MV-4-11 (cell line): ENCODE results near the gene TGFB1I1.
A peak's percentile ranks its signal among the peaks of the same experiment; 100 is the strongest.
"Not testable (repeated sequence)": the region's sequence is repeated elsewhere in the genome, so short reads cannot be mapped to it uniquely, and the experiment has no call there.

Experiments
- DNase-seq: peaks from one replicate; lab custom pipeline; 2025; lab: John Stamatoyannopoulos, UW

TGFB1I1 gene

DNA sequence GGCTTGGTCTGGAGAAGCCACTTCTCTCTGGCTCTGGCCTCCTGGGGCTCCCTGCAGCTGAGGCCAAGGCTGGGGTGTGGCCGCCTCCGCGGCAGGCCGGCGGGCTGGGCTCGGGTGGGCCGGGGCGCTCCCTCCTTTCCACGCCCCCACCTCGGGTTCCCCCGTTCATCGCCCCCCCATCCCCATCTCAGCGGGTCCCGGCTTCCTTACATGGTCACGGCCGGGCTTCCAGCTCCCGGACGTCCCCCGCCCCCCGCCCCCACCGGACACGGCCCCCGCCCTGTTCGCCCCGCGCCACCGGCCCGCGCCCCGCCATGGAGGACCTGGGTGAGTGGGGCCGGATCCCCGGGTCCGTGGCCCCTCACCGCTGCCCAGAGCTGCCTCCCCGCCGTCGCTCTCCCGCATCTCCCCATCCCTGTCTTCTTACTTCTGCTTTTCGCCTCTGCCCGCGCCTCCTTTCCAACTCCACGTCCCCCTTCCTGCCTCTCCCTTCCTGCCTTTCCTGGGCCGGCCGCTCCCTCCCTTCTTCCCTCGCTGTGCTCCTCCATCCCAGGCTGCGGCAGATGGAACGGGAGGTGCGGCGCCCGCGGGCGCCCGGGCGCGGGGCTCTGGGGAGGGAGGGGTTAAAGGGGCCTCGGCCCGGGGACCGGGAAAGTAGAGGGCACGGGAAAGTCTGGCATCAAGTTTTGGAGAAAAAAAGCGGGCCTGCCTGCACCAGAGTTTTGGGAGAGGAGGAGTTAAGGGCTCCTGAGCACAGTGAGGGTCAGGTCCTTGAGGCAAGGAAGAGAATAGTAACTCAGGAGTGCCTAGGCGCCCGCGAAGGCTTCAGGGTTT, at the start of gene TGFB1I1:
TGFB1I1 (plus strand) TSS at position 278 of the 834 bp plus-strand sequence; CDS start at position 315, 37 bp downstream.
- no peak for DNase-seq

DNA sequence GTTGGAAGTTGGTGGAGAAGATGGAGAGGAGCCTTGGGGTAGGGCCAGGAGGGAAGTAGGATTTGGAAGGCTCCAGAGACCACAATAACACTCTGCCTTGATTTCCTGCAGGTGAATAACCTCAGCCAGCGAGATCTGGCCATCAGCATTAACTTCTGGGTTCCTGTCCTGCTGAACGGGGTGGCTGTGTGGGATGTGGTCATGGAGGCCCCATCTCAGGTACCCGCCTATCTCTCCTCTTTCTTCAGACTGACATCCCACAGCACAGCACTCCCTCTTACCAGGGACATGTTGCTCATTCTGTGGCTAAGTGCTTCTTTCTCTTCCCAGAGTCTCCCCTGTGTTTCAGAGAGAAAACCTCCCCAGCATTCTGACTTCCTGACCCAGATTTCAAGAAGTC, 48.7 kb upstream of the TGFB1I1 start:
- no peak for DNase-seq

DNA sequence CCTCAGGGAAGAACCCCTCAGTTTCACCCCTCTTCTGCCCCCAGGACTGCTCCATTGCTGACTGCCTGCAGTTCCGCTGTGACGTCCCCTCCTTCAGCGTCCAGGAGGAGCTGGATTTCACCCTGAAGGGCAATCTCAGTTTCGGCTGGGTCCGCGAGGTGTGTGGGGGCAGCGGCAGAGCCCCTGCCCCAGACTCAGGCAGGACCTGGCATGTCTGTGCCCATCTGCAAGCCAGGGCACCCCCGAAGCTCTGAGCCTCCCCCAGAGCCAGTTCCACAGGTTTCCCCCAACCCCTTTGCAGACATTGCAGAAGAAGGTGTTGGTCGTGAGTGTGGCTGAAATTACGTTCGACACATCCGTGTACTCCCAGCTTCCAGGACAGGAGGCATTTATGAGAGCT, 48.2 kb upstream of the TGFB1I1 start:
- no peak for DNase-seq

DNA sequence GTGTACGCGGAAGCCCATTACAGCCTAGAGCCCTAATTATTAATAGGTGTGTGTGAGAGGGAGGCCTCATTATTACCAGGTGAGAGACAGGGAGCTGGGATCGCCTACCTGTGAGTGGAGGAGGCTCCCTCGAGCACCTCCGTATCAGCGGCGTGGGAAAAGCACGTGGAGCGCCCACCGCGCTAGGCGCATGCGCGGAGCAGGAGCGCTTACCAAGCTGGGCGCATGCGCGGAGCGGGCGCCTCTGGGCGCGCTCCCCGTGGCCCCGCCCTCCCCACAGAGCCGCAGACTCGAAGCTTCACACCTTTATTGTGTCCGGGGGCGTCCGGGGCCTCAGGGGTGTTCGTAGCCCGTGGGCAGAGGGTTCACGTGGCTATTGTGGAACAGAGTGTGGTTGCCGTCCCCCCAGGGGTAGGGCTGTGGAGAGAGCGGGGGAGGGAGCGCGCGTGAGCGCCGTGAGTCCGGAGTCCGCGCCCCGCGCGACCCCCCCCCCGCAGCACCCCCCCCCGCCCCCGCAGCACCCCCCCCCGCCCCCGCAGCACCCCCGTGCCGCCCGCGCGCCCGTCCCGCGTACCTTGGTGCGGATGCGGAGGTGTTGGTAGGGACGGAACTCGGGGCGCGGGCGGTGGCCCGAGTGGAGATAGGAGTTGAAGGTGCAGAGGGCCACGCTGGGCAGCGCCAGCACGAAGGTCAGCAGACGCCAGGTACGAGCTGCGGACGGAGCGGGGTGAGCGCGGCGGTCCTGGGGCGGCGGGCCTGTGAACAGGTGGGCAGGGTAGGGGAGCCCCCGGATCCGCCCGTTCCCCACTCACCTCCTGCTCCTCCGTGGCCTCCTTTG, 44.3 kb upstream of the TGFB1I1 start:
- DNase-seq = no peak

DNA sequence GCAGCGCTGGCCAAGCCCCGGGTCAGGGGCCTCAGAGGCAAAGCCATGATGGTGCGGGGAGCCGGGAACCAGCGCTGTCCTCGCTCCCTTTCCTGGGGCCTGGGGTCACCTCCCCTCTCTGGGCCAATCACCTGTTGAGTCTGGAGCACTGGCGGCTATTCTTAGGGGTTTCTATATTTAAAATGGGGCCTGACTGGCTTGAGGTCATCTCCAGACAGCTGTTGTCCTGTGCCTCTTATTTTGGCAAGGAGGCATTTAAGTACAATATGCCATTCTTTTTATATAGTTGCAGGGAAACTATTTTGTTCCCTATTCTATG, 43.7 kb upstream of the TGFB1I1 start, which contains the start of gene COX6A2:
COX6A2 (minus strand) TSS at position 82 of the 319 bp plus-strand sequence; CDS start at position 47, 35 bp downstream.
- DNase-seq = no peak

DNA sequence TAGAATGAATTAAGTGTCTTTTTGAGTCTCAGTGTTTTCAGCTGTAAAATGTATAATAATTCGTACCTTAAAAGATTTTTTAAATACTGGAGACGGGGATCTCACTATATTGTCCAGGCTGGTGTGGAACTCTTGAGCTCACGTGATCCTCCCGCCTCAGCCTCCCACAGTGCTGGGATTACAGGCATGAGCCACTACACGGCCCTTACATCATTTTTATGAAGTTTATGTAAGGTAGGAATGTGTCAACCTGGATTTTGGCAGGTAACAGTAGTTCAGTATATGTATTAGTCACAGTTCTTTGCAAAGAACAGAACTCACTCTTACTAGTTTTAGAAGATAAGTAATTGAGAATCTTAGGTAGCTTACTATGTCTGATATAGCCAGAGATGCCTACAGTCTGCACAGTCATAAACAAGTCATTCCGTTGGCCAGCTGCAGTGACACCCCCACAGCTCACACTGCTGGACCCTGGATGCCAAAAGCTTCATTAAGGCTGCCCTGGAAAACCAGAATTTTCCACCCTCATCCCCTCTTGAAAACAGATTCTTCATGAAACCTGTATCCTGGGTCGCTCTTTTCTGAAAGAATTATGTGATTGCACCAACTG, 43.2 kb upstream of the TGFB1I1 start:
- no peak for DNase-seq

DNA sequence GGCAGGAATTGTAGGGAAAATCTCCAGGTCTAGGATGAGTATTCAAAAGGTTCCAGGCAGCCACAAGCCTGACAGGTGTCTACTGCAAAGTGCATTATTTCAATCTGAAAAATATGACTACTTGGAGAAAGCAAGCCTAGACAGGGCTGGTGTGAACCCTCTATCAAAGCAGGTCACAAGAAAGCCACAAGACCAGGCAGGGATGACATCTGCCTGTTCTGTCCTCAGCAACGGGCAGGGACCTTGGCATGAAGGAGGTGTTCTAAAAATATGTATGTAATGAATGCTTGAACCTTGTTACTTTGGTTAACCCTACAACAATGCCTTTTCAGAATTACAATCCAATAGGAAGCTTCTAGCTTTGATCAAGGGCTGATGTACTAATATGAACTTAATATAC, 42.6 kb upstream of the TGFB1I1 start:
- DNase-seq = no peak

DNA sequence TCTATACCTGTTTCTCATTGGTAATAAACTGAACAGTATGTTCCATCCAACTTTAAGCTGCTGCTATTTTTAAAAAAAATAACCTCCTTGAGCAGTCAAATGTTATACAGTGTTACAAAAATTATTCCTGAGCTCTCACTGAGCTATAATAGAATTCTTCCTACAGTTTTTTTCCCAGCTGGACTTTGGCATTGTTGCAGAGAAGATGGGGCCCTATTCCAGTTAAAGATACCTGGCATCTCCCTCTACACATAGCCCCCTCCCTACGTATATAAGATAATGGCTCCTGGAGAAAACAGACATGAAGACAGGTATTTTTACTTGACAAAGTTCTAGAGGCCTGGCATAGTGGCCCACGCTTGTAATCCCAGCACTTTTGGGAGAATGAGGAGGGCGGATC, 42.2 kb upstream of the TGFB1I1 start:
- no peak for DNase-seq

DNA sequence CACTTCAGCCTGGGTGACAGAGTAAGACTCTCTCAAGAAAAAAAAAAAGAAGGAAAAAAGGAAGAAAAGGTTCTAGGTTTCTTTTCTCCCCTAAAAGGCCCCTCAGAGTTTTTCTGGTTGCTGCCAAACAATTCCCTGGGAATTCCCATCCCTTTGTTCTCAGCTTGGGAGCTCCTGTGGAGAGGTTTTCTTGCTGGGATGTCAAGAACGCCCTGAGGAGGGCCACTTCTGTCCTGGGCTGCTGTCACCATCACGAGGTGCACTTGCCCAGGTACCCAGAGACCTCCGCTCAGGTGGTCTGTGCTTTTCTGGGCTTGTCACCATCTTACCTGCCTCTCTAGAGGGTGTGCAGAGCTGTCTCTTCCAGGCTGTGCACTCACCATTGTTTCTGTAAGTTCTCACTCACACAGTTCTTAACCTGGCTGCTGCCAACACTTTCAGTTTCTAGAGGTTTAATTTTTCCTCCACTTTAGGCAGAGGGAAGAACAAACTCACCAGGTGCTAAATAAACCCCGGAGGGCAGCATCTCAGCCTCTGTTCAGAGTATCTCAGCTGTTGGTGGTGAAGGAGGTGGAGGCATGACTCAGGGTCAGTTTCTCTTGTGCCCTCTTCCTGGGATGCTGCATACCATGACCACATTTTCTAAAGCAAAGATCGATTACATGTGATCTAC, 41.4 kb upstream of the TGFB1I1 start:
- no peak for DNase-seq

DNA sequence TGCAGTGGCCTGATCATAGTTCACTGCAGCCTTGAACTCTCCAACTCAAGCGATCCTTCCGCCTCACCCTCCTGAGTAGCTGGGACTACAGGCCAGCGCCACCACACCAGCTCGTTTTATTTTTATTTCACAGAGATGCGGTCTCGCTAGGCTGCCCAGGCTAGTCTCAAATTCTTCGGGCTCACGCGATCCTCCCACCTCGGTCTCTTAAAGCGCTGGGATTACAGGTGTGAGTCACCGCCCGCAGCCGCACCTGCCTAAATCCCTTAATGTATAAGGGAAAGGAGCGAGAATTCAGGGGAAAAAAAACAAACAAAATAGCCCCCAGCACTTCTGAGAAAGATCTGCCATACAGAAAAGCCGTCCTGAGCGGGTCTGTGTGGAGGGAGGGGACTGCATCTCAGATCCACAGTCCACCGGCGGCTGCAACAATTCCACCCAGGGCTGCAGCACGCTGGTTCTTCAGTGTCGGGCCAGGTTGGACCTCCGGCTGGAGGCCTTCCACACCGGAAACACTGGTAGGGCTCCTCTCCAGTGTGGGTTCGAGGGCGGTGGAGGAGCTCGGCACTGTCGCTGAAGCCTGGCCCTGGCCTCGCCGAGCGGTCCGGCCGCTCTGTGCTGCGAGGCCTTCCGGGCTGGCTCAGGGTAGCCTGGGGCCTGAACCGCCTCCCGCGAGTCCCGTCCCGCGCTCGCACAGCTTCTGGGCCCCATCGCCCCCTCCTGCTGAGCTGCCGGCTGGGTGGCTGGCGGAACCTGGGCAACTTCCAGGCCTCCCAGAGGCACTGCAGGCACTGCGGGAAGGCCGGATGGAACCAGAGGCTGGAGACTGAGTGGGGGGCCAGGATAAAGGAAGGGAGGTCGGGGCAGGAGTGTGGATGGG, 36.4 kb upstream of the TGFB1I1 start:
- DNase-seq = no peak

DNA sequence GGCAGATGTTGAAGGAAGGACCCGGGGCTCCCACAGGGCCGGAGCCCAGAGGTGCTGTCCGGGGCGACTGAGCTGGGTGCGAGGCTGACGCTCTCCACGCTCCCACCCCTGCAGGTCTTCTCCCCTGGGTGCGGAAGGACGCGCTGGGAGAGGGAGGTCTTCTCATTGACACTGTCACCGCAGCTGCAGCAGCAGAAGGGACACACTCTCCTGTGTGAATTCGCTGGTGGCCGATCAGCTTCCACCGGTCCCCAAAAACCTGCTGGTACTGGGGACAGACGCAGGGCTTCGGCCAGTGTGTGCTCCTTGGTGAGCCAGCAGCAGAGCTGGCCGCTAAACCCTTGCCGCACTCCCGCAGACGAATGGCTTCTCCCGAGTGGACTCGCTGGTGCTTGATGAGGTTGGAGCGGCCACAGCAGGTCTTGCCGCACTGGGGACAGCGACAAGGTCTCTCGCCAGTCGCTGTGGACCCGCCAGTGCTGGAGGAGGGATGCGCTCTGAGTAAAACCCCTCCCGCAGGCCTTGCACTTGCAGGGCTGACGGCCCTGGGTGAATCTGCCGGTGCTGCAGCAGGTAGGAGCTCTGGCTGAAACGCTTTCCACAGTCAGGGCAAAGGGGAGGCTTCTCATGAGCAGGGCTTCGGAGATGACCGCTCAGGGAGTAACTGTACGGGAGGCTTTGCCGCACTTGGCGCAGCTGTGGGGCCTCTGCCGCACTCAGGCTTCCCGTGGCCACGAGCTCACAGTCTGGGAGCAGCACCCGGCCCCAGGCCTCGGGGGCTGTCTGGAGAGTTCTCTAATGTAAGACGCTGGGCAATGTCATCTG, 35.5 kb upstream of the TGFB1I1 start:
- no peak for DNase-seq

DNA sequence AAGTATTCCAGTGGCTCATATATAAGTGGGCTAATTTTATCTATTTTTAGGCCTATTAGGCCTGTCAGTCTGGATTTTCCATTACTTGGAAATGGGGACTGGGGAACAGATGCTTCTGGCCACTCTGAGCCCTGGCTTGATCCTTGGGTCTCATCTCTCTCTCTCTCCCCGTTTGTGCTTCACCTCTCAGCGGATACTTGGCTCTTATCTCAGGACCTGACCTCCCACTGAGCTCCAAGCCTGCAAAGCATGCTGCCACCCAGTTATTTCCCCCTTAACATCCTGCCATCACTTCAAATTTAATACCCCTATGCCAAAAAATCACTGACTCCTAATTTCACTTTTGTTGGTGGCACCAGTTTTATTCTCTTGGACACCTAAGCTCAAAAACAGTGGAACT, 33.5 kb upstream of the TGFB1I1 start:
- no peak for DNase-seq

DNA sequence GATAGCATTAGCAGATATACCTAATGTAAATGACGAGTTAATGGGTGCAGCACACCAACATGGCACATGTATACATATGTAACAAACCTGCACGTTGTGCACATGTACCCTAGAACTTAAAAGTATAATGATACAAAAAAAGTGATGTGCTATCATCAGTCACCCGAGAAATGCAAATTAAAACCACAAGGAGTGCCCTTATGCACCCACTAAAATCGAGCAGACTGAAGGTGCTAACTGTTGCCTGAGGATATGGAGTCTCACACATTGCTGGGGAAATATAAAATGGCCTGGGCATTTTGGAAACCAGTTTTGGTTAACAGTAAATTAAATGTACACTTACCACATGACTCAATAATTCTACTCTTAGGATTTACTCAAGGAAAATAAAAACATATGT, 32.9 kb upstream of the TGFB1I1 start:
- not testable (repeated sequence) for DNase-seq

DNA sequence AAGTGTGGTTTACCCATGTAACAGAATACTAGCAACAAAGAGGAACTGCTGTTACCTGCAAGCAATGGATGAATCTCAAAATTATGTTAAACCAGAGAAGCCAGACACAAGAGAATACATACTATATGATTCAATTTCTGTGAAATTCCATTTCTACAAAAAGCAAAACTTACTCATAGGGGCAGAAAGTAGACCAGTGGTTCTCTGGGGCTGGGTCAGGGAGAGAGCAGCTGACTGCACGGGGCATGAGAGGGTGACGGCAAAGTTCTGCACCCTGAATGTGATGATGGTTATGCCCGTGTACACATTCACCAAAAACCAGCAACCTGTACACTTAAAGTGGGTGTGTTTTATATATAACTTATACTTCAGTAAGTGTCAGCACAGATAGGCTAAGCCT, 32.4 kb upstream of the TGFB1I1 start:
- no peak for DNase-seq

DNA sequence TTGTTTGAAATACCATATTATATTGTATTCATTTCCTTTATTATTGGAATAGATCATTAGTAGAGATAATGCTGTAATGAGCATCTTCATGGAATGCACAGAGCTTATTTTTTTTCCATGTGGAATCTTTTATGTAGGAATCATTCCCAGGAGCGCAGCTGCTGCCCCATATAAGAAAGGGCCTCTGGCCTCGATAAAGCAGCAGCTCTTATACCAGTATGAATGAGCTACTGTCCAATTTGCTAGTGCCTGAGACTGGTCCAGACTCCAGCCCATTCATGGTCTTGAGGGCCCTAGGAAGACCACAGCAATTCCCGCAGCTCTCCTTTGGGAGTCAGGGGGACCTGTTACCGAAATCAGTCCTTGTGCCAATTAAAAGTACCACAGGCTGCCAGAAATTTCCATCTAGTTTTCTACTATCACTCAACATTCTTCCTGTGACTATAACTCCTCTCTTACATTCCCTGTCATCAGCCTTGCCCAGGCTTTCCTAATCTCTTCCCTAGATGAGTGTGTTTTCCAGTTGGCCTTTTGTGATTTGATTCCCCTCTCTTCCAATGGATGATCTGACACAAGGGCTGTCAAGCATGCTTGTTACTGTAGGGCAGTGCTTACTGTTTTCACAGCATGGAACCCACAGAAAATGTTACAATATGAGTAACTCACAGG, 31.3 kb upstream of the TGFB1I1 start:
- DNase-seq = no peak

DNA sequence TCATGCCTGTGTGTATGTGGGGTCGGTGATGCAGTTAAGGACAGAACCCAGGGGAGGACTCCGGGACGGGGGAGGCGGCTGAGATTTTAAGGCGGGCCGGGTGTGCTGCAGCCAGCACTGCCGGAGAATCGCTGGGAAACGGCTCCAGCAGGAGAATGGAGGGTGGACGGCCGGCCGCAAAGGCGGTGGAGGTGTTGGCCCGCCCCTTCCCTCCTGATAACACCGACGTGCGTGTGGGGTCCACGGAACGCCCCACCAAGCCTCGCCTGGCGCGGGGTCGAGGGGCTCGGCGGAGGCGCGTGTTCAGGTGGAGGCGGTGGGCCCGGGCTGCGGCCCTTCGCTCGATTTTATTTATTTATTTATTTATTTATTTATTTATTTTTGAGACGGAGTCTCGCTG, 30.0 kb upstream of the TGFB1I1 start:
- DNase-seq = no peak

DNA sequence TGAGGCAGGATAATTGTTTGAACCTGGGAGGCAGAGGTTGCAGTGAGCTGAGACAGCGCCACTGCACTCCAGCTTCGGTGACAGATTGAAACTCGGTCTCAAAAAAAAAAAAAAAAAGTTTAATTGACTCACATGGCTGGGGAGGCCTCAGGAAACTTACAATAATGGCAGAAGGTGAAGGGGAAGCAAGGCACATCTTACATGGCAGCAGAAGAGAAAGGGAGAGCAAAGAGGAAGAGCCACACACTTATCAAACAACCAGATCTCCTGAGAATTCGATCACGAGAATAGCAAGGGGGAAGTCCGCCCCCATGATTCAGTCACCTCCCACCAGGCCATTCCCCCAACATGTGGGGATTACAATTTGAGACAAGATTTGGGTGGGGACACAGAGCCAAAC, 26.0 kb upstream of the TGFB1I1 start:
- not testable (repeated sequence) for DNase-seq

DNA sequence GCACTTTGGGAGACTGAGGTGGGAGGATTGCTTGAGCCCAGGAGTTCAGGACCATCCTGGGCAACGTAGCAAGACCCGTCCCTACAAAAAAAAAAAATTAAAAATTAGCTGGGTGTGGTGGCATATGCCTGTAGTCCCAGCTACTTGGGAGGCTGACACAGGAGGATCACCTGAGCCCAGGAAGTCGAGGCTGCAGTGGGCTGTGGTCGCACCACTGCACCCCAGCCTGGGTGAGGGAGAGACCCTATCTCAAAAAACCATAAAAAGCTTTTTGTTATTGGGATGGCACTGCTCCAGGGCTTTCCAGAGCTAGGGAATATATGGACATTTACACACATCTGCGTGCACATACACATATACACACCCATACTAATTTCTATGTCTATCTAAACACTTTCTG, 20.8 kb upstream of the TGFB1I1 start:
- no peak for DNase-seq

DNA sequence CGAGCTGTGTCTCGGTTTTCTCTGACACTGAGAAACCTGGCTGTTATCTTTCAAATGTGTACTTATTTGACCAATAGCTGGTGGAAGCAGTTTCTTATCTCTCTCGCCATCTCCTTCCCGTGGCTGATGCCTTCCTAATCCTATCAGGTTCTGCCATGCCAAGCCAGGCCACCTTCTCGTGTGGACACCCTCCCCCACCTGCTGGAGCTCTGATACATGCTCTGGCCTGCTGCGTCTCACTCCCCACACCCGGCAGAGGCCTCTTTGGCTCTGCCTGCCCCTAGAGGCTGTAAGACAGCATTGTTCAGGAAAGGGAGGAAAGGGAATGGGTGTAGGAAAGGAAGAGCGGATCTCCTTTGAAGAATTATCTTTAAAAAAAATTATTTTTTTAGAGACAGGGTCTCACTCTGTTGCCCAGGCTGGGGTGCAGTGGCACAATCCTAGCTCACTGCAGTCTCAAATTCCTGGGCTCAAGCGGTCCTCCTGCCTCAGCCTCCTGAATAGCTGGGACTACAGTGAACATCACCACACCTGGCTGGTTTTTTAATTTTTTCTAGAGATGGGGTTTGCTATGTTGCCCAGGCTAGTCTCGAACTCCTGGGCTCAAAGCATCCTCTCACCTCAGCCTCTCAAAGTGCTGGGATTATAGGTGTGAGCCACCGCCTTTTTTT, 20.1 kb upstream of the TGFB1I1 start:
- peak; percentile 51 for DNase-seq
